Activated CD4-positive, alpha-beta T cell treated with anti-CD3 and anti-CD28 coated beads for 24 hours (primary cell): ENCODE results near the gene GLIPR2.
"Not testable (repeated sequence)": the region's sequence is repeated elsewhere in the genome, so short reads cannot be mapped to it uniquely, and the experiment has no call there.

ENCODE experiments used
- DNase-seq, 2 donors: peaks; one replicate each; pipeline ENCODE4 v3.0.0-alpha.2; 2020; ENCODE audit warnings: low read depth in 2 of 2

The GLIPR2 gene

GRCh38 chr9:36163049-36163785 lies 26.7 kb downstream of the GLIPR2 start:
- DNase-seq, result no peak

GRCh38 chr9:36163786-36164170 lies 27.2 kb downstream of the GLIPR2 start:
- no peak for DNase-seq

GRCh38 chr9:36164372-36164771 lies 27.8 kb downstream of the GLIPR2 start:
- no peak for DNase-seq

- DNase-seq, result no peak
These were observed 28.5 kb downstream of the GLIPR2 start for GRCh38 chr9:36164989-36165388.

GRCh38 chr9:36165826-36166167 lies 29.3 kb downstream of the GLIPR2 start:
- DNase-seq, result no peak

GRCh38 chr9:36166168-36166927 lies 29.8 kb downstream of the GLIPR2 start:
- DNase-seq, result peak; percentile 70 to 75

- no peak for DNase-seq
These were observed 32.6 kb downstream of the GLIPR2 start, which contains the start of gene CCIN for GRCh38 chr9:36169166-36169565. TSS of gene CCIN (plus strand) at chr9:36169388. CDS start at chr9:36169503, 115 bp downstream.

- DNase-seq, result no peak
These were observed 33.2 kb downstream of the GLIPR2 start for GRCh38 chr9:36169708-36170107.

- no peak for DNase-seq
These were observed 34.0 kb downstream of the GLIPR2 start for GRCh38 chr9:36170531-36170930.

- no peak for DNase-seq
These were observed 37.3 kb downstream of the GLIPR2 start for GRCh38 chr9:36173861-36174260.

GRCh38 chr9:36174271-36174670 lies 37.7 kb downstream of the GLIPR2 start:
- no peak for DNase-seq

GRCh38 chr9:36174731-36175130 lies 38.2 kb downstream of the GLIPR2 start:
- no peak for DNase-seq

GRCh38 chr9:36175209-36175608 lies 38.7 kb downstream of the GLIPR2 start:
- not testable (repeated sequence) for DNase-seq

GRCh38 chr9:36176496-36176895 lies 40.0 kb downstream of the GLIPR2 start:
- DNase-seq, result not testable (repeated sequence)

GRCh38 chr9:36177571-36177970 lies 41.0 kb downstream of the GLIPR2 start:
- no peak for DNase-seq

- not testable (repeated sequence) for DNase-seq
These were observed 43.7 kb downstream of the GLIPR2 start for GRCh38 chr9:36180243-36180642.

GRCh38 chr9:36187414-36187813 lies 50.9 kb downstream of the GLIPR2 start:
- DNase-seq, result no peak

- no peak for DNase-seq
These were observed 51.7 kb downstream of the GLIPR2 start for GRCh38 chr9:36188212-36188611.

GRCh38 chr9:36189976-36190375 lies 53.4 kb downstream of the GLIPR2 start:
- no peak for DNase-seq

GRCh38 chr9:36190388-36191289 lies 54.1 kb downstream of the GLIPR2 start, which contains the start of gene CLTA:
TSS of gene CLTA (plus strand) at chr9:36190921. CDS start at chr9:36191057, 136 bp downstream.
- peak; percentile 83 to 91 for DNase-seq

- DNase-seq, result peak; percentile 14 to 19
These were observed 54.7 kb downstream of the GLIPR2 start for GRCh38 chr9:36191290-36191645.

GRCh38 chr9:36191686-36192085 lies 55.2 kb downstream of the GLIPR2 start:
- no peak for DNase-seq
